Measurements from ENCODE around the gene KRT38. TPM values are rescaled to one million over a fixed set of nuclear protein-coding genes. Genes with fewer than 3 reads are reported as not detected.

KRT38 gene
- total RNA-seq, 1 experiment from 2014 or later = not detected

- H3K4me2 ChIP-seq (ENCODE audit: low read length) = no peak overlapping the region
- DNase-seq (no peak), ATAC-seq (no peak)
- H4K20me1 ChIP-seq (ENCODE audit: low read length) = no peaks in the 10 kb centered on the region
- no peak overlapping the region for H2AFZ ChIP-seq (ENCODE audit: low read length)
- H3K36me3 ChIP-seq (ENCODE audit: low read depth, low read length) = no peaks in the 10 kb centered on the region
- H3K4me3 ChIP-seq (ENCODE audit: low read length) = no peak overlapping the region
- no peaks in the 10 kb centered on the region for H3K9me2 ChIP-seq (replicated peaks; ENCODE audit: low read length)
- H3K9ac ChIP-seq (ENCODE audit: low read length) = no peak overlapping the region
- no peaks in the 10 kb centered on the region for H3K9me3 ChIP-seq (ENCODE audit: low read length)
- H3K27me3 ChIP-seq (ENCODE audit: low read length) = no peaks in the 10 kb centered on the region
- CTCF ChIA-PET = no interaction called here
- no peak overlapping the region for H3K27ac ChIP-seq (ENCODE audit: low read length)
- peaks cover 6% of the 10 kb centered on the region; the same call in 1 of the 2 replicates for H3K4me1 ChIP-seq (ENCODE audit: insufficient read depth, low read length)
- POLR2A ChIA-PET (ENCODE audit: unreplicated experiment) = no interaction called here
- no TSS peak for BruUV-seq (replicated peaks)
- no peaks in the 10 kb centered on the region for H3K79me2 ChIP-seq (ENCODE audit: low read length)
- no peaks in the 10 kb centered on the region for H3F3A ChIP-seq (ENCODE audit: low read length, unreplicated experiment)
- TF ChIP-seq EZH2phosphoT487 (IDR thresholded peaks at IDR 0.05; ENCODE audit: borderline replicate concordance, low read length) (no peak), EZH2 (IDR thresholded peaks at IDR 0.05; ENCODE audit: low read length, unreplicated experiment) (no peak), CTCF (conservative IDR thresholded peaks at IDR 0.05; ENCODE audit: low read depth, low read length) (no peak)
- intact Hi-C loops (cut with micrococcal nuclease) = no loop called here
Observed at GRCh38 chr17:41480581-41480980, 39.8 kb upstream of the KRT38 start.

- TF ChIP-seq EZH2phosphoT487 (IDR thresholded peaks at IDR 0.05; ENCODE audit: borderline replicate concordance, low read length) = no peak
- no peak for TF ChIP-seq CTCF (conservative IDR thresholded peaks at IDR 0.05; ENCODE audit: low read depth, low read length)
- TF ChIP-seq EZH2 (IDR thresholded peaks at IDR 0.05; ENCODE audit: low read length, unreplicated experiment) = no peak
- Histone ChIP-seq H3K9me2 (replicated peaks; ENCODE audit: low read length) (no peaks in the 10 kb centered on the region), H4K20me1 (ENCODE audit: low read length) (no peaks in the 10 kb centered on the region), H3K27ac (ENCODE audit: low read length) (no peak overlapping the region), H3K27me3 (ENCODE audit: low read length) (no peaks in the 10 kb centered on the region), H3K4me1 (ENCODE audit: insufficient read depth, low read length) (peaks cover 6% of the 10 kb centered on the region; the same call in 1 of the 2 replicates), H3K36me3 (ENCODE audit: low read depth, low read length) (no peaks in the 10 kb centered on the region), H3K79me2 (ENCODE audit: low read length) (no peaks in the 10 kb centered on the region), H2AFZ (ENCODE audit: low read length) (no peak overlapping the region), H3K4me3 (ENCODE audit: low read length) (no peak overlapping the region), H3F3A (ENCODE audit: low read length, unreplicated experiment) (no peaks in the 10 kb centered on the region), H3K4me2 (ENCODE audit: low read length) (no peak overlapping the region), H3K9me3 (ENCODE audit: low read length) (no peaks in the 10 kb centered on the region), H3K9ac (ENCODE audit: low read length) (no peak overlapping the region)
- intact Hi-C loops (cut with micrococcal nuclease) = no loop called here
- ChIA-PET CTCF (no interaction called here), POLR2A (ENCODE audit: unreplicated experiment) (no interaction called here)
- ATAC-seq (no peak), DNase-seq (no peak)
- BruUV-seq (replicated peaks) = no TSS peak
Observed at GRCh38 chr17:41480136-41480535, 39.4 kb upstream of the KRT38 start.

GRCh38 chr17:41478237-41478636 lies 37.5 kb upstream of the KRT38 start:
- TF ChIP-seq EZH2 (IDR thresholded peaks at IDR 0.05; ENCODE audit: low read length, unreplicated experiment) (no peak), CTCF (conservative IDR thresholded peaks at IDR 0.05; ENCODE audit: low read depth, low read length) (no peak), EZH2phosphoT487 (IDR thresholded peaks at IDR 0.05; ENCODE audit: borderline replicate concordance, low read length) (no peak)
- Histone ChIP-seq H4K20me1 (ENCODE audit: low read length) (no peaks in the 10 kb centered on the region), H3K79me2 (ENCODE audit: low read length) (no peaks in the 10 kb centered on the region), H3K27me3 (ENCODE audit: low read length) (no peaks in the 10 kb centered on the region), H3K36me3 (ENCODE audit: low read depth, low read length) (no peaks in the 10 kb centered on the region), H3K9me3 (ENCODE audit: low read length) (no peaks in the 10 kb centered on the region), H3F3A (ENCODE audit: low read length, unreplicated experiment) (no peaks in the 10 kb centered on the region), H3K4me1 (ENCODE audit: insufficient read depth, low read length) (no peaks in the 10 kb centered on the region), H3K9me2 (replicated peaks; ENCODE audit: low read length) (no peaks in the 10 kb centered on the region), H3K9ac (ENCODE audit: low read length) (no peak overlapping the region), H3K27ac (ENCODE audit: low read length) (no peak overlapping the region), H2AFZ (ENCODE audit: low read length) (no peak overlapping the region), H3K4me2 (ENCODE audit: low read length) (no peak overlapping the region), H3K4me3 (ENCODE audit: low read length) (no peak overlapping the region)
- CTCF ChIA-PET = interaction anchor here (0.6 kb wide), 1 partner anchor 68 kb away, joined by 3 read pairs; no protein-coding TSS in a partner anchor
- ATAC-seq (no peak), DNase-seq (no peak)
- POLR2A ChIA-PET (ENCODE audit: unreplicated experiment) = no interaction called here
- BruUV-seq (replicated peaks) = no TSS peak
- intact Hi-C loops (cut with micrococcal nuclease) = no loop called here

All from PC-3 (cell line).